Gastroesophageal sphincter (tissue), 4 donors: ENCODE measurements around the gene P2RY11. TPM values are rescaled to one million over a fixed set of nuclear protein-coding genes. Genes with fewer than 3 reads are reported as not detected.

Experiments
- ATAC-seq: fragments of 150-250 bp; one replicate; pipeline ENCODE4 v1.9.1; 2016; ENCODE audit warnings: mild to moderate bottlenecking, moderate library complexity
- H3K27ac ChIP-seq, 4 donors: fragments of 200-600 bp; sonication (generic) in 3 of 4; 1 replicate in 3 of 4; 2 replicates in 1 of 4; pipeline ENCODE4 v1.5.1; 2016 to 2019
- H3K27me3 ChIP-seq: fragments of 200-600 bp; sonication (generic); one replicate; pipeline ENCODE4 v1.5.1; 2019
- H3K36me3 ChIP-seq, 2 donors: fragments of 200-600 bp; sonication (generic); one replicate each; pipeline ENCODE4 v1.5.1; 2019; ENCODE audit warnings: control low read depth in 1 of 2
- H3K4me1 ChIP-seq, 3 donors: fragments of 200-600 bp; sonication (generic); 1 replicate in 2 of 3; 2 replicates in 1 of 3; pipeline ENCODE4 v1.5.1; 2016 to 2019; ENCODE audit warnings: control low read depth in 2 of 3
- H3K4me3 ChIP-seq, 2 donors: fragments of 200-600 bp; sonication (generic); one replicate each; pipeline ENCODE4 v1.5.1; 2019; ENCODE audit warnings: mild to moderate bottlenecking in 1 of 2, moderate library complexity in 1 of 2
- H3K9me3 ChIP-seq, 3 donors: fragments of 200-600 bp; sonication (generic); one replicate each; pipeline ENCODE4 v1.5.1; 2017 to 2019; ENCODE audit warnings: control low read depth in 2 of 3
- EP300 ChIP-seq: sonication (generic); formaldehyde crosslinking; IDR thresholded peaks from one replicate; pipeline ENCODE4 v1.6.1; 2017; ENCODE audit warnings: antibody characterized with exemption, mild to moderate bottlenecking
- POLR2A ChIP-seq, 2 donors: fragments of 450-650 bp; IDR thresholded peaks; one replicate each; pipeline ENCODE4 v1.6.1; 2017; ENCODE audit warnings: antibody characterized with exemption in 2 of 2, mild to moderate bottlenecking in 2 of 2, moderate library complexity in 1 of 2
- POLR2AphosphoS5 ChIP-seq: sonication (generic); formaldehyde crosslinking; IDR thresholded peaks from one replicate; pipeline ENCODE4 v1.6.1; 2017; ENCODE audit warnings: antibody characterized with exemption
- WGBS, 2 donors: methylation state at CpG; one replicate each; pipeline ENCODE4 v1.1.5; 2018; ENCODE audit warnings: low coverage in 1 of 2; 5-methylcytosine and 5-hydroxymethylcytosine counted together
- total RNA-seq, 4 donors: library from RNA; depleted of rRNA; stranded (reverse); fragments of >200 nt; gene quantifications; one replicate each; pipeline ENCODE4 v1.1.0, GENCODE V29; 2016
- TF ChIP-seq, protein P1 (sequence below), 4 experiments: fragments of 200-600 bp in 2 of 4; fragments of 450-650 bp in 2 of 4; sonication (generic) in 1 of 4; IDR thresholded peaks; one replicate each; pipeline ENCODE4 v1.5.1; 2017 to 2019; ENCODE audit warnings: antibody characterized with exemption in 4 of 4, mild to moderate bottlenecking in 2 of 4, moderate library complexity in 2 of 4

Gene P2RY11, protein sequence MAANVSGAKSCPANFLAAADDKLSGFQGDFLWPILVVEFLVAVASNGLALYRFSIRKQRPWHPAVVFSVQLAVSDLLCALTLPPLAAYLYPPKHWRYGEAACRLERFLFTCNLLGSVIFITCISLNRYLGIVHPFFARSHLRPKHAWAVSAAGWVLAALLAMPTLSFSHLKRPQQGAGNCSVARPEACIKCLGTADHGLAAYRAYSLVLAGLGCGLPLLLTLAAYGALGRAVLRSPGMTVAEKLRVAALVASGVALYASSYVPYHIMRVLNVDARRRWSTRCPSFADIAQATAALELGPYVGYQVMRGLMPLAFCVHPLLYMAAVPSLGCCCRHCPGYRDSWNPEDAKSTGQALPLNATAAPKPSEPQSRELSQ
- 10 to 100 TPM in 1 of 4 donors, 1 to 10 TPM in 2, under 1 TPM in 1; 0.96 to 15.7 (median 5.3) TPM for total RNA-seq

DNA sequence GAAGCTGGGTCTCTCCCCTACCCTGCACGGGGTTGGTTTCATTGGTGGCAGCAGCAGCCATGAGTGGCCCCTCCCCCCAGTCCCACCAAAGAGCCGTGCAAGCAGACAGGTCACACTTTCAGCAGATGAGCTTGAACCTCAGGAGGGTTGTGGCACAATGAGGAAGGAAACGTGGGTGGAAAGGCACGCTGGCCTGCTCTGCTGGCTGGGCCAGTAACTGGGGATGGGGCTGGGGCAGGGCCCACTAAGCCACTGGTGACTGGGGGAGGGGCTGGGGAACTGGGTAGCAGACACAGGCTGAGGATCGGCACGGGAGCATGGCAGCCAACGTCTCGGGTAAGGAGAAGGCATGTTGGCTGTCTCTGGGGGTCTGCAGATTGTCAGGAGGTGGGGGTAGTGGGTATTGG is at the start of gene P2RY11:
Gene P2RY11 (plus strand): TSS at position 289 of the 407 bp plus-strand sequence. CDS start 29 bp downstream, at position 318.
- no peak within 1 kb of the TSS for H3K4me3 ChIP-seq
- H3K27ac ChIP-seq, result peak within 1 kb of the TSS in 1 of 4 donors; percentile 2
- no peaks in the 10 kb centered on the region for H3K27me3 ChIP-seq
- H3K4me1 ChIP-seq, result peaks cover 0 to 37% (median 11%) of the 10 kb centered on the region in 3 donors
- WGBS, 2 donors, result 45 to 81% methylated on average over 4 of the region's 8 CpGs
- peaks cover 0 to 77% of the 10 kb centered on the region in 2 donors for H3K36me3 ChIP-seq
- ATAC-seq, result no peak
- TF ChIP-seq POLR2AphosphoS5, result no peak
- TF ChIP-seq POLR2A (IDR thresholded peaks at IDR 0.05), result no peak
- TF ChIP-seq, protein P1, sequence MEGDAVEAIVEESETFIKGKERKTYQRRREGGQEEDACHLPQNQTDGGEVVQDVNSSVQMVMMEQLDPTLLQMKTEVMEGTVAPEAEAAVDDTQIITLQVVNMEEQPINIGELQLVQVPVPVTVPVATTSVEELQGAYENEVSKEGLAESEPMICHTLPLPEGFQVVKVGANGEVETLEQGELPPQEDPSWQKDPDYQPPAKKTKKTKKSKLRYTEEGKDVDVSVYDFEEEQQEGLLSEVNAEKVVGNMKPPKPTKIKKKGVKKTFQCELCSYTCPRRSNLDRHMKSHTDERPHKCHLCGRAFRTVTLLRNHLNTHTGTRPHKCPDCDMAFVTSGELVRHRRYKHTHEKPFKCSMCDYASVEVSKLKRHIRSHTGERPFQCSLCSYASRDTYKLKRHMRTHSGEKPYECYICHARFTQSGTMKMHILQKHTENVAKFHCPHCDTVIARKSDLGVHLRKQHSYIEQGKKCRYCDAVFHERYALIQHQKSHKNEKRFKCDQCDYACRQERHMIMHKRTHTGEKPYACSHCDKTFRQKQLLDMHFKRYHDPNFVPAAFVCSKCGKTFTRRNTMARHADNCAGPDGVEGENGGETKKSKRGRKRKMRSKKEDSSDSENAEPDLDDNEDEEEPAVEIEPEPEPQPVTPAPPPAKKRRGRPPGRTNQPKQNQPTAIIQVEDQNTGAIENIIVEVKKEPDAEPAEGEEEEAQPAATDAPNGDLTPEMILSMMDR (IDR thresholded peaks at IDR 0.05), result no peak
- TF ChIP-seq EP300, result no peak
- H3K9me3 ChIP-seq, result no peaks in the 10 kb centered on the region

DNA sequence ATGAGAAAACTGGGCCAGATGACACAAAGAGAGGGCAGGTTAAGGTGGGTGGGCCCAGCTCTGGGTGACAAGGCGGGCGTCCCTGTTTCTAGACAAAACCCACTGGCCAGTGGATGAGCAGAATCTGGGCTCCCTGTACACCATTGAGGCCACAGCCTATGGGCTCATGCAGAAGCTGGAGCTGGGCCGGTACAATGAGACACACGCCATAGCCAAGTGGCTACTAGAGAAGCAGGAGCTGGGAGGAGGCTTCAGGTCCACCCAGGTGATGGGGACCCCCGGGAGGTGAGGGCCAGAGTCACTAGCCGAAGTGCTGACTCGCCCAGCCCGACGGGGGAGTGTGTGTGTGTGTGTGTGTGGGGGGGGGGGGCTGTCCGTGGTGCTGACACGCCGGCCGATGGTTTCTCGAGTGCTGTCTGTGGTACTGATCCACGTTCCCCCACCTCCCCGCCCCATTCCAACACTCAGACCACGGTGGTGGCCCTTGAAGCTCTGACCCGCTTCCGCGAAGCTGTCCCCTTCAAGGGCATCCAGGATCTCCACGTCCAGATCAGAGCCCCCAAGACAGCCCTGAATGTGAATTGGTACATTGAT is 49.7 kb upstream of the P2RY11 start:
- 60% methylated on average over 3 of the region's 21 CpGs; no CpG with 5 or more reads in 1 of the 2 donors for WGBS, 2 donors
- no peak for TF ChIP-seq POLR2A (IDR thresholded peaks at IDR 0.05)
- TF ChIP-seq EP300, result no peak
- TF ChIP-seq POLR2AphosphoS5, result no peak
- TF ChIP-seq, protein P1 (IDR thresholded peaks at IDR 0.05), result no peak
- H3K27ac ChIP-seq, result no peak overlapping the region
- no peak for ATAC-seq
- H3K36me3 ChIP-seq, result no peaks in the 10 kb centered on the region
- no peaks in the 10 kb centered on the region for H3K9me3 ChIP-seq
- H3K4me1 ChIP-seq, result no peaks in the 10 kb centered on the region
- H3K27me3 ChIP-seq, result peaks cover 84% of the 10 kb centered on the region
- H3K4me3 ChIP-seq, result no peak overlapping the region

DNA sequence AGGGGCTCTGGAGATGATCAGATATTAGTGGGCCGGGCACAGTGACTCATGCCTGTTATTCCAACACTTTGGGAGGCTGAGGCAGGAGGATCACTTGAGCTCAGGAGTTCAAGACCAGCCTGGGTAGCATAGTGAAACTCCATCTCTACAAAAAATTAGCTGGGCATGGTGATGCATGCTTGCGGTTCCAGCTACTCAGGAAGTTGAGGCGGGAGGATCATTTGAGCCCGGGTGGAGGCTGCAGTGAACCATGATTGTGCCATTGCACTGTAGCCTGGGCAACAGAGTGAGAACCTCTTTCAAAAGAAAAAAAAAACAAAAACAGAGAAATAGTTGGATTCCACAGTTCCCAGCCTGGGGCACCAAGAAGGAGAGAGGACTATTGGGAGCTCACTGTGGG is 43.3 kb upstream of the P2RY11 start:
- Histone ChIP-seq H3K27ac (no peak overlapping the region), H3K4me1 (no peaks in the 10 kb centered on the region), H3K27me3 (peaks cover 70% of the 10 kb centered on the region), H3K4me3 (no peak overlapping the region), H3K36me3 (no peaks in the 10 kb centered on the region), H3K9me3 (peaks cover 0 to under 1% (median 0%) of the 10 kb centered on the region in 3 donors)
- no peak for ATAC-seq
- 67% methylated on average over 4 of the region's 4 CpGs; no CpG with 5 or more reads in 1 of the 2 donors for WGBS, 2 donors
- TF ChIP-seq, protein P1 (IDR thresholded peaks at IDR 0.05), result no peak

DNA sequence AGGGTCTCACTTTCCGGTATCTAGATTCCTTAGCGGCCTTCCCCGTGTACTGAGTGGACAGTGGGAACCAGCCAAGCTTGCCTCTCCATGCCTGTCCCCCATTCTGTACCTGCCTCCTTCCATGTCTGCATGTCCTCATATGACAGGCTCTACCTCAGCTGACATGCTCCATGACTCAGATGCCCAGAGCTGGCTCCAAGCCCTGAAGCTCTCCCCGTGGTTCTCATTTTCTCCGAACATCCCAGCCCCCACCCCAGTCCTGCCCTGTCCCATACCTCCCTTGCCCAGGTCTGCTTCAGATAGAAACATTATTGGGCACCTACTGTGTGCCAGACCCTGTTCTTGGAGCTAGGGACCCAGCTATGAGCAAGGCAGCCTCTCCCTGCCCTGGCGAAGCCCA is 42.4 kb upstream of the P2RY11 start:
- TF ChIP-seq, protein P1 (IDR thresholded peaks at IDR 0.05), result no peak
- Histone ChIP-seq H3K27me3 (peaks cover 71% of the 10 kb centered on the region), H3K36me3 (no peaks in the 10 kb centered on the region), H3K9me3 (peaks cover 0 to 9% (median 0%) of the 10 kb centered on the region in 3 donors), H3K4me1 (no peaks in the 10 kb centered on the region), H3K27ac (no peak overlapping the region), H3K4me3 (no peak overlapping the region)
- ATAC-seq, result no peak
- WGBS, 2 donors, result 53 to 60% methylated on average over 1 to 5 of the region's 6 CpGs
